ENCODE results near the gene RANBP10. TPM values are rescaled to one million over a fixed set of nuclear protein-coding genes. Genes with fewer than 3 reads are reported as not detected.

The RANBP10 gene
- total RNA-seq, 1 experiment from 2014 or later = 17.2 TPM

DNA sequence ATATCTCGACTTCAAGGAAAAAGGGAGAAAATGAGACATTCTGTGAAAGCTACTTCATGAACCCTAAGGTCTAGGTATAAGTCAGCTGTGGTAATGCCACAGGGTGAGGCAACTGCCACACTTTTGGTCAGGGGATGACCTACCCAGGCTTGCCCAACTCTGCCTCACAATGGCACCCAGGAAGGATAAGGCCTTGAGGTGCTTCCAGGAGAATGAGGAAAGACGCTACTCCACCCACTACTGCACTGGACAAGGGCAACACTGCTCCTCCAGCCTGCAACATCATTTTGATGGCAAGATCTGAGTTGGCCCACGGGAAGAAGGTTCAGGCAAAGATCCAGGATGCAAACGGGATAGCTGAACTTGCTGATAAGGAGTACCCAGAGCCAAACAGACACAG is 65.2 kb downstream of the RANBP10 start:
- no TSS peak for BruUV-seq (replicated peaks)
- Mint-ChIP-seq H3K4me1 (ENCODE audit: insufficient read depth, unreplicated experiment) (no peaks in the 10 kb centered on the region), H3K27ac (ENCODE audit: low read depth, unreplicated experiment) (no peak overlapping the region), H3K36me3 (ENCODE audit: insufficient read depth, unreplicated experiment) (peaks cover 4% of the 10 kb centered on the region), H3K27me3 (ENCODE audit: insufficient read depth, unreplicated experiment) (no peaks in the 10 kb centered on the region), H3K4me3 (ENCODE audit: unreplicated experiment) (no peak overlapping the region), H3K9me3 (ENCODE audit: unreplicated experiment) (no peaks in the 10 kb centered on the region)
- no peak for DNase-seq (ENCODE audit: unreplicated experiment)
- POLR2A ChIA-PET = no interaction called here
- CTCF ChIA-PET = interaction anchor here (1.3 to 1.4 kb wide), 2 partner anchors 21 to 76 kb away, joined by 3 read pairs; no protein-coding TSS in a partner anchor
- TF ChIP-seq CTCF (IDR thresholded peaks at IDR 0.05; ENCODE audit: unreplicated experiment) = no peak
- intact Hi-C loops (cut with micrococcal nuclease) = no loop called here

DNA sequence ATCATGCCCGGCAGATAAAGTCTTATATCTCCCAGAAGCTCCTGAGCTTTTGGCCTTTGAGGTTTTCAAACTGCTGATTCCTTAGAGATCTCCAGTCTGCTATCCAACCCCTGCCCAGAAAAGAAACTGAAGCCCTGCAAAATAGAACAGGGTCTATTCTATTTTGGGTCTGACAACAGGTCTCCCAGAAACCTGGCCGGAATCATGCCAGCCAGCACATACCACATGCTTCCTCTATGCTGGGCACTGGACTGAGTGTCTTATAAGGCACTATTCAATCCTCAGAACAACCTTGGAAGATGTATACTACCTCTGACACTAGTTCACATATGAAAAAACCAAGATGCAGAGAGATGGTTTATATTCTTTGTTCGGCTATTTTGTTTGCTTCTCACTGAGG is 66.0 kb downstream of the RANBP10 start:
- Mint-ChIP-seq H3K27me3 (ENCODE audit: insufficient read depth, unreplicated experiment) (no peaks in the 10 kb centered on the region), H3K4me1 (ENCODE audit: insufficient read depth, unreplicated experiment) (no peaks in the 10 kb centered on the region), H3K4me3 (ENCODE audit: unreplicated experiment) (no peak overlapping the region), H3K9me3 (ENCODE audit: unreplicated experiment) (no peaks in the 10 kb centered on the region), H3K27ac (ENCODE audit: low read depth, unreplicated experiment) (no peak overlapping the region), H3K36me3 (ENCODE audit: insufficient read depth, unreplicated experiment) (peaks cover 4% of the 10 kb centered on the region)
- DNase-seq (ENCODE audit: unreplicated experiment) = no peak
- ChIA-PET POLR2A (no interaction called here), CTCF (interaction anchor here (1.3 kb wide), 1 partner anchor 76 kb away, joined by 3 read pairs; no protein-coding TSS in a partner anchor)
- BruUV-seq (replicated peaks) = no TSS peak
- no peak for TF ChIP-seq CTCF (IDR thresholded peaks at IDR 0.05; ENCODE audit: unreplicated experiment)
- intact Hi-C loops (cut with micrococcal nuclease) = no loop called here

DNA sequence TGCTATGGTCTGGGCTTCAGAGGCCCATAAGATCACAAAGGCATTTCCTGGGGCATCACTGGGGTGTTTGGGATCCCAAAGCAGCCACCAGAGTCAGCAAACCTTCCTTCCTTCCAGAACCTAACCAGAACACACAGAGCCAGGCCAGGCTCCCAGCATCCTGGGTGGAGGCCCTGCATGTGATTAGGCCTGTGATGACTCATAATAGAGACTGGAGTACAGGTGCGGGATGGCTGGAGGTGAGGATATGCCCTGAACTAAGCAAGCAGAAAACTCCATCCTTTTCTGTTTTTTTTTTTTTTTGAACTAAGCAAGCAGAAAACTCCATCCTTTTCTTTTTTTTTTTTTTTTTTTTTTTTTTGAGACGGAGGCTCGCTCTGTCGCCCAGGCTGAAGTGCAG is 69.5 kb downstream of the RANBP10 start:
- peaks cover 4% of the 10 kb centered on the region for H3K36me3 Mint-ChIP-seq (ENCODE audit: insufficient read depth, unreplicated experiment)
- intact Hi-C loops (cut with micrococcal nuclease) = no loop called here
- no peak for TF ChIP-seq CTCF (IDR thresholded peaks at IDR 0.05; ENCODE audit: unreplicated experiment)
- ChIA-PET POLR2A (no interaction called here), CTCF (no interaction called here)
- H3K27ac Mint-ChIP-seq (ENCODE audit: low read depth, unreplicated experiment) = no peak overlapping the region
- no peaks in the 10 kb centered on the region for H3K4me1 Mint-ChIP-seq (ENCODE audit: insufficient read depth, unreplicated experiment)
- H3K27me3 Mint-ChIP-seq (ENCODE audit: insufficient read depth, unreplicated experiment) = no peaks in the 10 kb centered on the region
- BruUV-seq (replicated peaks) = no TSS peak
- no peaks in the 10 kb centered on the region for H3K9me3 Mint-ChIP-seq (ENCODE audit: unreplicated experiment)
- no peak overlapping the region for H3K4me3 Mint-ChIP-seq (ENCODE audit: unreplicated experiment)
- no peak for DNase-seq (ENCODE audit: unreplicated experiment)

GRCh38 chr16:67734731-67735201 is 71.6 kb downstream of the RANBP10 start:
- no TSS peak for BruUV-seq (replicated peaks)
- DNase-seq (ENCODE audit: unreplicated experiment) = no peak
- TF ChIP-seq CTCF (IDR thresholded peaks at IDR 0.05; ENCODE audit: unreplicated experiment) = no peak
- H3K36me3 Mint-ChIP-seq (ENCODE audit: insufficient read depth, unreplicated experiment) = peaks cover 4% of the 10 kb centered on the region
- no peaks in the 10 kb centered on the region for H3K27me3 Mint-ChIP-seq (ENCODE audit: insufficient read depth, unreplicated experiment)
- ChIA-PET POLR2A (no interaction called here), CTCF (no interaction called here)
- no peaks in the 10 kb centered on the region for H3K4me1 Mint-ChIP-seq (ENCODE audit: insufficient read depth, unreplicated experiment)
- H3K4me3 Mint-ChIP-seq (ENCODE audit: unreplicated experiment) = no peak overlapping the region
- no peak overlapping the region for H3K27ac Mint-ChIP-seq (ENCODE audit: low read depth, unreplicated experiment)
- intact Hi-C loops (cut with micrococcal nuclease) = no loop called here
- H3K9me3 Mint-ChIP-seq (ENCODE audit: unreplicated experiment) = no peaks in the 10 kb centered on the region

All from MCF 10A (cell line).